PC-3 (cell line): ENCODE results near the gene CELA3A. TPM values are rescaled to one million over a fixed set of nuclear protein-coding genes. Genes with fewer than 3 reads are reported as not detected.
"Not testable (repeated sequence)": the region's sequence is repeated elsewhere in the genome, so short reads cannot be mapped to it uniquely, and the experiment has no call there.

Experiments
- ATAC-seq: fragments of 200-7000 bp; cut with Tn5 transposase; 2 replicates; pipeline ENCODE4 v1.9.1; 2020; ENCODE audit warnings: mild to moderate bottlenecking, moderate library complexity
- BruUV-seq: library from RNA; stranded (reverse); fragments of 400-500 nt; replicated peaks from 2 replicates; lab custom pipeline; 2021; lab: Mats Ljungman, UMichigan
- CTCF ChIA-PET: fragments of 300-600 bp; sonication (Branson Sonifier 250); formaldehyde crosslinking; loops from one replicate; lab custom pipeline; 2022; ENCODE audit warnings: antibody characterized with exemption; lab: Charles Lee
- POLR2A ChIA-PET: fragments of 300-600 bp; sonication (Branson Sonifier 250); formaldehyde crosslinking; loops from one replicate; lab custom pipeline; 2022; ENCODE audit warnings: antibody characterized with exemption; ENCODE audit not compliant: unreplicated experiment; lab: Charles Lee
- DNase-seq: peaks from one replicate; pipeline ENCODE4 v3.0.0-alpha.2; 2015
- H2AFZ ChIP-seq: fragments of 300-600 bp; sonication (generic); 2 replicates; pipeline ENCODE4 v1.6.0; 2016; ENCODE audit warnings: antibody characterized with exemption, low read length
- H3F3A ChIP-seq: fragments of 300-600 bp; sonication (generic); one replicate; pipeline ENCODE4 v1.6.0; 2017; ENCODE audit warnings: antibody characterized with exemption, low read length, control low read depth, mild to moderate bottlenecking; ENCODE audit not compliant: unreplicated experiment
- H3K27ac ChIP-seq: fragments of 300-600 bp; sonication (generic); 2 replicates; pipeline ENCODE4 v1.5.1; 2016; ENCODE audit warnings: mild to moderate bottlenecking, low read length
- H3K27me3 ChIP-seq: fragments of 300-600 bp; sonication (generic); 2 replicates; pipeline ENCODE4 v1.6.1; 2016; ENCODE audit warnings: low read length, mixed read lengths
- H3K36me3 ChIP-seq: fragments of 300-600 bp; sonication (generic); 2 replicates; pipeline ENCODE4 v1.6.1; 2016; ENCODE audit warnings: low read depth, mixed run types, low read length, mixed read lengths
- H3K4me1 ChIP-seq: fragments of 300-600 bp; sonication (generic); 2 replicates; pipeline ENCODE4 v1.5.1; 2016; ENCODE audit warnings: low read length; ENCODE audit not compliant: insufficient read depth
- H3K4me2 ChIP-seq: fragments of 300-600 bp; sonication (generic); 2 replicates; pipeline ENCODE4 v1.6.0; 2016; ENCODE audit warnings: low read length
- H3K4me3 ChIP-seq: fragments of 300-600 bp; sonication (generic); 2 replicates; pipeline ENCODE4 v1.5.1; 2016; ENCODE audit warnings: mild to moderate bottlenecking, low read length, mixed read lengths
- H3K79me2 ChIP-seq: fragments of 300-600 bp; sonication (generic); 2 replicates; pipeline ENCODE4 v1.6.1; 2017; ENCODE audit warnings: low read length, mixed read lengths
- H3K9ac ChIP-seq: fragments of 300-600 bp; sonication (generic); 2 replicates; pipeline ENCODE4 v1.6.0; 2016; ENCODE audit warnings: mild to moderate bottlenecking, low read length
- H3K9me2 ChIP-seq: fragments of 300-600 bp; sonication (generic); replicated peaks from 2 replicates; pipeline ENCODE4 v1.6.1; 2016; ENCODE audit warnings: mixed run types, low read length, mixed read lengths
- H3K9me3 ChIP-seq: fragments of 300-600 bp; sonication (generic); 2 replicates; pipeline ENCODE4 v1.6.1; 2016; ENCODE audit warnings: low read length, mixed read lengths
- H4K20me1 ChIP-seq: fragments of 300-600 bp; sonication (generic); 2 replicates; pipeline ENCODE4 v1.6.1; 2016; ENCODE audit warnings: low read length, mixed read lengths
- intact Hi-C: fragments of 100-400 bp; cut with micrococcal nuclease; formaldehyde crosslinking; loops from 2 replicates; pipeline ENCODE4 v1.9.0; 2023
- total RNA-seq: library from RNA; depleted of rRNA; stranded (reverse); fragments of >200 nt; gene quantifications from 2 replicates; pipeline ENCODE4 v1.2.3, GENCODE V29; 2014

The CELA3A gene
- total RNA-seq, 1 experiment from 2014 or later: not detected

- CTCF ChIA-PET, BruUV-seq: not testable (repeated sequence)
Observed at GRCh38 chr1:21970523-21970922, 30.9 kb upstream of the CELA3A start.

GRCh38 chr1:21972973-21973441 is 28.4 kb upstream of the CELA3A start:
- ATAC-seq: peak; percentile 88

More at GRCh38 chr1:21970523-21970922, 30.9 kb upstream of the CELA3A start:
- H3K27ac ChIP-seq, H3K27me3 ChIP-seq, H3K36me3 ChIP-seq, DNase-seq, H3K4me2 ChIP-seq, ATAC-seq, H3K9me3 ChIP-seq, H3K4me3 ChIP-seq, H3F3A ChIP-seq, H4K20me1 ChIP-seq, H3K9ac ChIP-seq, H2AFZ ChIP-seq, H3K79me2 ChIP-seq, intact Hi-C loops, POLR2A ChIA-PET, H3K9me2 ChIP-seq: not testable (repeated sequence)
- peaks cover 18% of the 10 kb centered on the region for H3K4me1 ChIP-seq

GRCh38 chr1:21973948-21974347 is 27.5 kb upstream of the CELA3A start:
- BruUV-seq, H3K9me3 ChIP-seq, POLR2A ChIA-PET, H3K4me2 ChIP-seq, H3K9me2 ChIP-seq, H3K4me1 ChIP-seq, H3F3A ChIP-seq, H3K27me3 ChIP-seq, H3K36me3 ChIP-seq, H3K9ac ChIP-seq, DNase-seq, CTCF ChIA-PET, ATAC-seq, H3K4me3 ChIP-seq, H2AFZ ChIP-seq, intact Hi-C loops, H3K79me2 ChIP-seq, H4K20me1 ChIP-seq: not testable (repeated sequence)
- H3K27ac ChIP-seq: peak overlapping the region; percentile 90

More at GRCh38 chr1:21972973-21973441, 28.4 kb upstream of the CELA3A start:
- H3K4me1 ChIP-seq, H3F3A ChIP-seq, intact Hi-C loops, H3K27me3 ChIP-seq, H3K9me2 ChIP-seq, H4K20me1 ChIP-seq, H3K4me3 ChIP-seq, H3K9me3 ChIP-seq, H2AFZ ChIP-seq, H3K79me2 ChIP-seq, H3K36me3 ChIP-seq: not testable (repeated sequence)
- Histone ChIP-seq H3K27ac (peak overlapping the region; percentile 90), H3K9ac (peak overlapping the region; percentile 36; the same call in 1 of the 2 replicates), H3K4me2 (peak overlapping the region; percentile 6; the same call in 1 of the 2 replicates)
- ChIA-PET CTCF (interaction anchor here (0.6 kb wide), 1 partner anchor 1169 kb away, joined by 3 read pairs; no protein-coding TSS in a partner anchor), POLR2A (interaction anchor here (0.7 kb wide), 1 partner anchor 191 kb away, joined by 15 read pairs; no protein-coding TSS in a partner anchor)
- peak; percentile 42 for DNase-seq
- TSS peak; percentile 65 for BruUV-seq

DNA sequence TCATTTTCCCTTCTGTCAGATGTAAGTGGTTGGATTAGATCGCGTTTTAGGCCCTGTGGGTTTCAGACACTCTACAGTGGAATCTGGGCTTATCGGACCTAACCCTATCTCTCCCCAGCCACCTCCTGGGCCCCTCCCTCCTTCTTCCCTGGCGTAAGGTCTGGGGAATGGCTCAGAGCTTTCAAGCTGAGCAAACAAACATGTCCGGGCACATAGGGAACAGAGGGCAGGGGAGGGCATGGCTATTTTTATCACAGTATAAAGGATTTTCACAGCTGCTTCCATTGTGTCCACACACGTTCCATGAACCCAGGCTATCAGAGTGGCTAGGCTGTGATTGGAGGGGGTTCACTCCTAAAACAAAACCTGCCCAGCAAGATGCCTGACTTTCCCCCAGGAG is 26.8 kb upstream of the CELA3A start:
- BruUV-seq, H3K4me3 ChIP-seq, POLR2A ChIA-PET, H3K79me2 ChIP-seq, H3K9ac ChIP-seq, H3K9me3 ChIP-seq, H2AFZ ChIP-seq, H3K36me3 ChIP-seq, CTCF ChIA-PET, ATAC-seq, DNase-seq, intact Hi-C loops, H3K4me2 ChIP-seq, H3K27ac ChIP-seq, H3K9me2 ChIP-seq, H3K4me1 ChIP-seq, H3K27me3 ChIP-seq, H3F3A ChIP-seq, H4K20me1 ChIP-seq: not testable (repeated sequence)

DNA sequence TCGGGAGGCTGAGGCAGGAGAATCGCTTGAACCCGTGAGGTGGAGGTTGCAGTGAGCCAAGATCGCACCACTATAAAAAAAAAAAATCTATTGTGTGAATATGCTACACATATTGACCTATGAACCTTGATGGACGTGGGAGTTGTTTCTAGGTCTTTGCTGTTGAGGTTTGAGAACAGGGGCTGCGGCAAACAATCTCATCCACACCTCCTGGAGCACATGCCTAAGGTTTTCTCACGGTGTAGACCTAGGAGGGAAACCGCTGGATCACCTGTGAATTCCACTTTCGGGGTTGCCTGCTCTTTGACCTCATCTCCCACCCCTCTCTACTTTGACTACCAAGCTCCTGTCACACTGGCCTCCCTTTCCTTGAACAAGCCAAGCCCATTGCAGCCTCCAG is 26.2 kb upstream of the CELA3A start:
- H3K4me2 ChIP-seq, H3K27ac ChIP-seq, CTCF ChIA-PET, H2AFZ ChIP-seq, H3K4me3 ChIP-seq, H3K9me3 ChIP-seq, H3F3A ChIP-seq, ATAC-seq, H4K20me1 ChIP-seq, H3K79me2 ChIP-seq, H3K9me2 ChIP-seq, H3K4me1 ChIP-seq, H3K36me3 ChIP-seq, BruUV-seq, DNase-seq, H3K27me3 ChIP-seq, POLR2A ChIA-PET, intact Hi-C loops, H3K9ac ChIP-seq: not testable (repeated sequence)

DNA sequence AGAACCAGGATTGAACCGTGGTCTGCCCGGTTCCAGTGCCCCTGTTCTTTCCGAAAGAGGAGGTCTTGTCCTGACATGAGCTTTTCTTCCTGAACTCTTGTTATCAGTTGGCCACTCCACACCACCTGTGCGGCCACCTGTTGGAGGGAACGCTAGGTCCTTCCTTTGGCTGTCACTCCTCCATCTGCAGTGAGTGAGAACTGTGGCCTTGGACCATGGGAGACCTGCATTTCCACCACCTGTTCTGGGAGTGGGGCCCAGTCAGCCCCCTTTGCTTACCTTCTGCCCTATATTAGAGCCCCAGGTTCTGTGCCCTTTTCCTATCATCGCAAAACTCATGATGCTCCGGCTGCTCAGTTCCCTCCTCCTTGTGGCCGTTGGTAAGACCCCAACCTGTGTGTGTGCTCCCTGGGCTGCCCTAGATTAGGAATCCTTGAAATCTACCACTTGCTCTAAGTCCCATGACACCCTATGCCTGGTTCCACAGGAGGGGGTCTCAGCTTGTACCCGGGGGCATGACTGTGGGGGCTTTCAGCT is 24.7 kb upstream of the CELA3A start, which contains the start of gene CELA3B:
TSS of gene CELA3B (plus strand) at position 320 of the 537 bp plus-strand sequence. CDS start at position 338, 18 bp downstream.
- H2AFZ ChIP-seq, BruUV-seq, H3F3A ChIP-seq, H3K9me3 ChIP-seq, H3K27me3 ChIP-seq, ATAC-seq, intact Hi-C loops, POLR2A ChIA-PET, H3K4me1 ChIP-seq, H3K4me2 ChIP-seq, H3K27ac ChIP-seq, H3K36me3 ChIP-seq, H4K20me1 ChIP-seq, H3K9me2 ChIP-seq, DNase-seq, CTCF ChIA-PET, H3K9ac ChIP-seq, H3K4me3 ChIP-seq, H3K79me2 ChIP-seq: not testable (repeated sequence)
